Keratinocyte (primary cell): ENCODE measurements around the gene PCNT.

Experiments
- CTCF ChIP-seq, 3 experiments: IDR thresholded peaks in 1 of 3; conservative IDR thresholded peaks in 1 of 3; optimal IDR thresholded peaks in 1 of 3; 2 replicates in 2 of 3; 3 replicates in 1 of 3; pipeline versions ENCODE3 to v1.5.1; 2011; ENCODE audit warnings: low read length in 3 of 3, mild to moderate bottlenecking in 3 of 3, moderate library complexity in 2 of 3, control low read depth in 1 of 3, inconsistent platforms in 1 of 3; ENCODE audit not compliant: insufficient read depth in 2 of 3; ENCODE audit errors: extremely low read depth in 1 of 3
- EZH2 ChIP-seq: IDR thresholded peaks from one replicate; pipeline ENCODE4 v1.6.1; 2012; ENCODE audit warnings: inconsistent platforms, mild to moderate bottlenecking, low read length, moderate library complexity

GRCh38 chr21:46361176-46361575 is 37.2 kb downstream of the PCNT start:
- TF ChIP-seq CTCF (optimal IDR thresholded peaks at IDR 0.05 in 1 of 3, IDR thresholded peaks at IDR 0.05 in 1 of 3, conservative IDR thresholded peaks at IDR 0.05 in 1 of 3; ENCODE audit: extremely low read depth in 1 of 3, insufficient read depth in 2 of 3, low read length in 3 of 3) = no peak
- TF ChIP-seq EZH2 = no peak
